ENCODE measurements around the gene ENTPD6.

Gene ENTPD6

GRCh38 chr20:25217161-25218108, 21.9 kb downstream of the ENTPD6 start:
- DNase-seq (ENCODE audit: extremely low read depth, low read depth) = no peak
- TF ChIP-seq, protein P1, sequence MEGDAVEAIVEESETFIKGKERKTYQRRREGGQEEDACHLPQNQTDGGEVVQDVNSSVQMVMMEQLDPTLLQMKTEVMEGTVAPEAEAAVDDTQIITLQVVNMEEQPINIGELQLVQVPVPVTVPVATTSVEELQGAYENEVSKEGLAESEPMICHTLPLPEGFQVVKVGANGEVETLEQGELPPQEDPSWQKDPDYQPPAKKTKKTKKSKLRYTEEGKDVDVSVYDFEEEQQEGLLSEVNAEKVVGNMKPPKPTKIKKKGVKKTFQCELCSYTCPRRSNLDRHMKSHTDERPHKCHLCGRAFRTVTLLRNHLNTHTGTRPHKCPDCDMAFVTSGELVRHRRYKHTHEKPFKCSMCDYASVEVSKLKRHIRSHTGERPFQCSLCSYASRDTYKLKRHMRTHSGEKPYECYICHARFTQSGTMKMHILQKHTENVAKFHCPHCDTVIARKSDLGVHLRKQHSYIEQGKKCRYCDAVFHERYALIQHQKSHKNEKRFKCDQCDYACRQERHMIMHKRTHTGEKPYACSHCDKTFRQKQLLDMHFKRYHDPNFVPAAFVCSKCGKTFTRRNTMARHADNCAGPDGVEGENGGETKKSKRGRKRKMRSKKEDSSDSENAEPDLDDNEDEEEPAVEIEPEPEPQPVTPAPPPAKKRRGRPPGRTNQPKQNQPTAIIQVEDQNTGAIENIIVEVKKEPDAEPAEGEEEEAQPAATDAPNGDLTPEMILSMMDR (IDR thresholded peaks at IDR 0.05; ENCODE audit: low read depth, low read length) = no peak

DNA sequence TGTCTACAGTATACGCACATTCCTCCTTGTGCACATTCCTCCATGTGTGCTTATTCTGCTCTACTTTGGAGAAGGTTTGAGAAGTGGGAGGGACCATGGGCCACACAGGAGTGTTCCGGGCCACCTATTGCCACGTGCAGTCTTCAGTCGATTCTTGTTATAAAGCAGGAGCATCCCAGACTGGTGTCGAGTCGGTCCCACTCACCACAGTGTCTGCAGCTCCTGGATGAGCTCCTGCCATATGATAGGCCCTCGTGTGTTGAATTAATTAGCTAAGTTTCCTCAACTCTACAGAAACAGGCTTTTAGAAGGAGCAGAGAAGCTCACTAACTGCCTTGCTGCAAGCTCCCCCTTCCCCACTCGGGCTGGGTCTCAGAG, 22.6 kb downstream of the ENTPD6 start:
- DNase-seq (ENCODE audit: extremely low read depth, low read depth) = no peak
- TF ChIP-seq, protein P1 (IDR thresholded peaks at IDR 0.05; ENCODE audit: low read depth, low read length) = no peak

DNA sequence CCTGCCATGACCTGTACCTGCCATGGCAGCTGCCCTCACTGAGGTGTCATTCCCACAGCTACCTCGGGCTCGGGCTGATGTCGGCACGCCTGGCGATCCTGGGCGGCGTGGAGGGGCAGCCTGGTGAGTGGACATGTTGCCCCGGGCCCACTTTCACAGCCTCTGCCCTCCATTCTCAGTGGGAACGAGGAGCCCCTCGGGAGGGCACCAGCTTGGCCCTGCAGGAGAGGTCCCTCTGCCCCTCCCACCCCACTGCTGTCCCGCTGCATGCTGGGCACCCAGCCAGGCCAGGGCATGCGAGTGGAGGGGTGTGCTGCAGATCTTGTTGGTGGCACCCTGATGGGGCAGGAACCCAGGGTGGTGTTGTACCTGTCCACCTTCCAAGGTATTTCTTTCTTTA, 23.0 kb downstream of the ENTPD6 start:
- DNase-seq (ENCODE audit: extremely low read depth, low read depth) = no peak
- TF ChIP-seq, protein P1 (IDR thresholded peaks at IDR 0.05; ENCODE audit: low read depth, low read length) = no peak

GRCh38 chr20:25219365-25219764, 23.9 kb downstream of the ENTPD6 start:
- TF ChIP-seq, protein P1 (IDR thresholded peaks at IDR 0.05; ENCODE audit: low read depth, low read length) = no peak
- DNase-seq (ENCODE audit: extremely low read depth, low read depth) = no peak

GRCh38 chr20:25220021-25220730, 24.7 kb downstream of the ENTPD6 start:
- no peak for DNase-seq (ENCODE audit: extremely low read depth, low read depth)
- TF ChIP-seq, protein P1 (IDR thresholded peaks at IDR 0.05; ENCODE audit: low read depth, low read length) = peak; percentile 18

DNA sequence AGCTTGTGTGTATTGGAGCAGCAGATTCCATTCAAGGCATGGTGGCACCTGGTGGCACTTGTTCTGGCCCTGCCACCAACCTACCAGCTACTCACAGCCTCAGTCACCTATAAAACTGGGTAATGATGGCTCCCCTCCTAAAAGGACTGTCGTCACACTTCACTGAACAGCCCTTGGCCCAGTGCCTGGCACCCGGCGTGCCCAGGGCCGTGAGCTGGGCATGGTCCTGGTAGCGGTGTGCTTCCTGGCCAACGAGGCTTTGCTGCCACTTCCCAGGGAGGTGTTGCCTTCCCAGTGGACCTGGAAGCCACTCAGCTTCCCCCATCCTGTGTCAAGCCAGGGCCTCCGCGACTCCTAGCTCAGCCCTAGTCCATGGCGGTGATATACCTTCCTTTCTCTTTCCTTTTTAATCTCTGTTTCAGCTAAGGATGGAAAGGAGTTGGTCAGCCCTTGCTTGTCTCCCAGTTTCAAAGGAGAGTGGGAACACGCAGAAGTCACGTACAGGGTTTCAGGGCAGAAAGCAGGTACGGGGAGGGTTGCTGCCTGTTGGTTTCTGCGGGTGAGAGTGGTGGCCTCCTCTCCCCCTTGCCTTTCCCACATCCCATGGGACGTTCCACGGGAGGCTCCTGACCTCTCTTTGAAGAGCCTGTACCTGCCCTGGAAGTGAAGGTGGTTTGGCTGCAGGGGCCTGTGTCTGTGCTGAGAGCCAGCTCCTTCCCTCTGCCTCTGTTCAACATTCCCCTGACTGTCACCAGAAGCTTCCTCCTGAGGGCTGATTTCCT, 25.5 kb downstream of the ENTPD6 start:
- TF ChIP-seq, protein P1 (IDR thresholded peaks at IDR 0.05; ENCODE audit: low read depth, low read length) = no peak
- no peak for DNase-seq (ENCODE audit: extremely low read depth, low read depth)

Measured in AG09319 (cell line).